Kidney (tissue), 22 donors: Measurements from ENCODE around the gene PIM1. TPM values are rescaled to one million over a fixed set of nuclear protein-coding genes. Genes with fewer than 3 reads are reported as not detected.
A peak's percentile ranks its signal among the peaks of the same experiment; 100 is the strongest.

Source experiments
- DNase-seq, 5 donors: peaks; one replicate each; pipeline ENCODE4 v3.0.0-alpha.2; 2013 to 2020
- FAIRE-seq: peaks from 2 replicates; lab custom pipeline; 2012; peaks lifted over from hg19 to GRCh38; lab: Jason Lieb, UNC
- H3K27ac ChIP-seq, 2 donors: one replicate each; pipeline ENCODE4 v1.7.0; 2013; ENCODE audit warnings: low read depth in 2 of 2, low read length in 2 of 2, inconsistent platforms in 1 of 2
- H3K27me3 ChIP-seq: one replicate; pipeline ENCODE4 v1.7.1; 2013; ENCODE audit warnings: low read length, inconsistent platforms; ENCODE audit not compliant: control insufficient read depth, insufficient read depth
- H3K36me3 ChIP-seq, 3 donors: one replicate each; pipeline versions ENCODE4 v1.7.0 to v1.7.1; 2013; ENCODE audit warnings: low read length in 3 of 3, control low read depth in 1 of 3, inconsistent platforms in 1 of 3; ENCODE audit not compliant: insufficient read depth in 3 of 3, control insufficient read depth in 2 of 3
- H3K4me1 ChIP-seq, 3 donors: one replicate each; pipeline versions ENCODE4 v1.7.0 to v1.7.1; 2013; ENCODE audit warnings: low read length in 3 of 3, inconsistent platforms in 1 of 3, low read depth in 1 of 3; ENCODE audit not compliant: control insufficient read depth in 2 of 3, insufficient read depth in 2 of 3
- H3K4me3 ChIP-seq, 3 donors: one replicate each; pipeline versions ENCODE4 v1.7.0 to v1.8.1; 2013; ENCODE audit warnings: low read length in 3 of 3, control low read depth in 1 of 3, inconsistent platforms in 1 of 3
- H3K9ac ChIP-seq, 3 donors: one replicate each; pipeline versions ENCODE4 v1.7.0 to v1.7.1; 2013; ENCODE audit warnings: low read length in 3 of 3, control low read depth in 1 of 3, inconsistent platforms in 1 of 3
- H3K9me3 ChIP-seq, 3 donors: one replicate each; pipeline versions ENCODE4 v1.7.0 to v1.7.1; 2013; ENCODE audit warnings: low read length in 3 of 3, control low read depth in 1 of 3, inconsistent platforms in 1 of 3; ENCODE audit not compliant: control insufficient read depth in 2 of 3, insufficient read depth in 1 of 3
- CTCF ChIP-seq: IDR thresholded peaks from 3 replicates; pipeline ENCODE4 v1.5.1; 2012; ENCODE audit warnings: mild to moderate bottlenecking, moderate library complexity, borderline replicate concordance; ENCODE audit not compliant: insufficient read depth; ENCODE audit errors: extremely low read depth
- intact Hi-C: fragments of 100-400 bp; cut with DNase I; formaldehyde crosslinking; loops from one replicate; pipeline ENCODE4 v1.11.1; 2022
- long read RNA-seq, 10 donors: library from polyadenylated mRNA in 1 of 10; unstranded in 1 of 10; transcript quantifications; one replicate each; pipeline ENCODE4 v2.0.0 and lab custom pipeline, GENCODE V29; 2021 to 2026
- polyA plus RNA-seq: library from polyadenylated mRNA; stranded (reverse); fragments of 350-450 nt; fragmentation: Illumina TruSeq; extraction: RNeasy Lipid Tissue Mini Kit (QIAGEN cat#74804); gene quantifications from one replicate; pipeline ENCODE4 v1.2.3, GENCODE V29; 2014; ENCODE audit warnings: low read depth, low replicate concordance; ENCODE audit not compliant: insufficient read depth
- total RNA-seq: library from RNA; stranded (reverse); fragmentation: NEBNext Ultra II Directional; extraction: Animal tissue kit (Norgen Biotek cat#: 25700); gene quantifications from one replicate; pipeline ENCODE4 v1.2.1, GENCODE V29; 2021
- donor health status: control.
- donor health status: control.
- donor health status: control.
- donor health status: control.
- donor health status: control.
- donor health status: DM: yes; HTN: yes; CAD: no.
- donor health status: Normal renal cell carcinoma (clear cell type).

Gene PIM1
- 30.4 TPM for total RNA-seq
- polyA plus RNA-seq, result 19.1 TPM
- long read RNA-seq, donor 1, partial matches to known transcripts, result 6 of 7 reads
- long read RNA-seq, donor 1, other reads (novel, unspliced or antisense), result 0 of 7 reads
- long read RNA-seq, donor 2, transcript PIM1-201 (6 exons, 2,650 nt), result major isoform, 7 of 12 reads
- long read RNA-seq, donor 2, partial matches to known transcripts, result 5 of 12 reads
- long read RNA-seq, donor 2, other reads (novel, unspliced or antisense), result 0 of 12 reads
- long read RNA-seq, donor 3, transcript PIM1-201 (6 exons, 2,650 nt), result major isoform, 8 of 8 reads
- long read RNA-seq, donor 3, partial matches to known transcripts, result 0 of 8 reads
- long read RNA-seq, donor 3, other reads (novel, unspliced or antisense), result 0 of 8 reads
- long read RNA-seq, donor 4, transcript PIM1-201 (6 exons, 2,650 nt), result major isoform, 6 of 6 reads
- long read RNA-seq, donor 4, partial matches to known transcripts, result 0 of 6 reads
- long read RNA-seq, donor 4, other reads (novel, unspliced or antisense), result 0 of 6 reads
- long read RNA-seq, donor 5, partial matches to known transcripts, result 0 of 1 reads
- long read RNA-seq, donor 5, other reads (novel, unspliced or antisense), result 0 of 1 reads
- long read RNA-seq, donor 6, partial matches to known transcripts, result 0 of 1 reads
- long read RNA-seq, donor 6, other reads (novel, unspliced or antisense), result 0 of 1 reads
- long read RNA-seq, donor 7, transcript PIM1-201 (6 exons, 2,650 nt), result major isoform, 28 of 42 reads
- long read RNA-seq, donor 7, partial matches to known transcripts, result 9 of 42 reads
- long read RNA-seq, donor 7, other reads (novel, unspliced or antisense), result 5 of 42 reads
- long read RNA-seq, donor 8, transcript PIM1-201 (6 exons, 2,650 nt), result major isoform, 6 of 7 reads
- long read RNA-seq, donor 8, partial matches to known transcripts, result 0 of 7 reads
- long read RNA-seq, donor 8, other reads (novel, unspliced or antisense), result 0 of 7 reads
- long read RNA-seq, donor 9, partial matches to known transcripts, result 8 of 10 reads
- long read RNA-seq, donor 9, other reads (novel, unspliced or antisense), result 0 of 10 reads
- long read RNA-seq, donor 10, transcript PIM1-201 (6 exons, 2,650 nt), result major isoform, 7 of 20 reads
- long read RNA-seq, donor 10, partial matches to known transcripts, result 13 of 20 reads
- long read RNA-seq, donor 10, other reads (novel, unspliced or antisense), result 0 of 20 reads

DNA sequence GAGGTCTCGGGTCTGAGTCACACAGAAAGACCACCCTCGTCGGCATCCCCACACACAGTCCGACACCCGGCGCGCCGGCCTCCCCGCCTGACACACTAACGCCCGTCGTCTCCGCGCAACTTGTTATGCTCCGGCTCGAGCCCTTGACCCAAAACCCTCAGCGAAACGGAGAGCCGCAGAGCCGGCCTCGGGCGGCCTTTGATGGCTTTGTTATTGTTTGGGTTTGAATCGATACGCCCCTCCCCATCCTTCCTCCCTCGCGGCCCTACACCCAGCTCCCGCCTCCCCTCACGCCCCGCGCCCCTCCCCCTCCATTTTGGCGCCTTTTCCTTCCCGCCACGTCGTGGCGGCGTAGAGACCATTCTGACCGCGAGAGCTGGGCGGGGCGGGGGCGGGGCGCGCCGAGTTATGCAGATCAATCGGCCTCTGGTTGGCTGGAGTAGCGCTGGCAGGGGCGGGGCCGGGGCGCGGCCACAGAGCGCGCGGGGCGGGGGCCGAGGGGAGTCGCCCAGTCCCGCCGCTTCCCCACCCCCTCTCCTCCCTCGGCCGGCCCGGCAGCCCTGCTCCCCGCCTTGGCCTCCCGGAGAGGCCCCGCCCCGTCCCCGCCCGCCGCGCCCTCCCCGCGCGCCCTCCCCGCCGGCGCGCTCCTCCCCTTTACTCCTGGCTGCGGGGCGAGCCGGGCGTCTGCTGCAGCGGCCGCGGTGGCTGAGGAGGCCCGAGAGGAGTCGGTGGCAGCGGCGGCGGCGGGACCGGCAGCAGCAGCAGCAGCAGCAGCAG is at the start of gene PIM1:
Gene PIM1, plus strand, starts transcription at position 657 of the 777 bp plus-strand sequence. CDS start 424 bp downstream, outside the sequence.
- intact Hi-C loops, result loop anchor here (10.0 kb wide), 1 partner anchor 115 kb away; no protein-coding TSS in a partner anchor
- H3K27me3 ChIP-seq, result no peaks in the 10 kb centered on the region
- peak within 1 kb of the TSS; percentile 71 to 78 (median 74) for H3K4me3 ChIP-seq
- FAIRE-seq, result no peak
- peak; percentile 98 to 100 (median 100) for DNase-seq
- H3K9ac ChIP-seq, result peak within 1 kb of the TSS; percentile 48 to 90 (median 88)
- no peaks in the 10 kb centered on the region for H3K9me3 ChIP-seq
- peaks cover 10 to 16% (median 14%) of the 10 kb centered on the region in 3 donors for H3K36me3 ChIP-seq
- H3K4me1 ChIP-seq, result peaks cover 0 to 11% (median 8%) of the 10 kb centered on the region in 3 donors
- no peak for TF ChIP-seq CTCF
- peak within 1 kb of the TSS; percentile 96 for H3K27ac ChIP-seq

DNA sequence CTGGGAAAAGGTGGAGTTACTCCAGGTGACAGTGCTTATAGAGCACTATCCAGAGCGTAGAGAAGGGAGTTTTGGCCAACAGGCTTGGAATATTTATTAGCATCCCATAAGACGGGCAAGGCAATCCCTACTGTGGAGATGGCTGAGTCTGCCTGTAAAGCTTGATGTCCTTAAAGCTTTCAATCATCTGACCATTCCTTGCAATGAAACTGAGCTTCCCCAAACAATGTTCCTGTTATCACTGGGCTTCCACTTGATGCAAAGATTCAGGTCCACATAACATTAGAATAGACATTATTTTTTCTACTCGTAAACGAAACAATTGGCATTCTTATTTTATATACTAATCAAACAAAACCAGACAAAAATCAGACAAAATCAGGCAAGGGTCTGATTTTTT is 48.4 kb upstream of the PIM1 start:
- H3K4me1 ChIP-seq, result peaks cover 2 to 8% (median 3%) of the 10 kb centered on the region in 3 donors
- H3K9ac ChIP-seq, result no peak overlapping the region
- no peak overlapping the region for H3K4me3 ChIP-seq
- no peaks in the 10 kb centered on the region for H3K36me3 ChIP-seq
- no peak for TF ChIP-seq CTCF
- no peaks in the 10 kb centered on the region for H3K9me3 ChIP-seq
- intact Hi-C loops, result no loop called here
- no peak for DNase-seq
- no peak overlapping the region for H3K27ac ChIP-seq
- no peak for FAIRE-seq
- H3K27me3 ChIP-seq, result no peaks in the 10 kb centered on the region

GRCh38 chr6:37122861-37123260 is 47.1 kb upstream of the PIM1 start:
- FAIRE-seq (no peak), DNase-seq (no peak)
- Histone ChIP-seq H3K4me1 (peaks cover 2 to 10% (median 8%) of the 10 kb centered on the region in 3 donors), H3K4me3 (no peak overlapping the region), H3K36me3 (no peaks in the 10 kb centered on the region), H3K9ac (no peak overlapping the region), H3K27me3 (no peaks in the 10 kb centered on the region), H3K9me3 (no peaks in the 10 kb centered on the region), H3K27ac (no peak overlapping the region)
- intact Hi-C loops, result no loop called here
- TF ChIP-seq CTCF, result no peak
